Glutamatergic neuron (in vitro differentiated cells): ENCODE data around the gene WDR49. TPM values are rescaled to one million over a fixed set of nuclear protein-coding genes. Genes with fewer than 3 reads are reported as not detected.

Source experiments
- DNase-seq: peaks from one replicate; pipeline ENCODE4 v3.0.0; 2022
- H3K27ac Mint-ChIP-seq: one replicate; pipeline ENCODE4 v1.8.0; 2020; ENCODE audit warnings: mild to moderate bottlenecking, mixed read lengths, inconsistent platforms; ENCODE audit not compliant: unreplicated experiment
- H3K27me3 Mint-ChIP-seq: one replicate; pipeline ENCODE4 v1.8.0; 2020; ENCODE audit warnings: mild to moderate bottlenecking, moderate library complexity, mixed read lengths, inconsistent platforms; ENCODE audit not compliant: unreplicated experiment
- H3K36me3 Mint-ChIP-seq: one replicate; pipeline ENCODE4 v1.8.0; 2020; ENCODE audit warnings: mild to moderate bottlenecking, mixed read lengths, inconsistent platforms; ENCODE audit not compliant: unreplicated experiment
- H3K4me1 Mint-ChIP-seq: one replicate; pipeline ENCODE4 v1.8.0; 2020; ENCODE audit warnings: mild to moderate bottlenecking, low read depth, mixed read lengths, inconsistent platforms; ENCODE audit not compliant: unreplicated experiment
- H3K4me3 Mint-ChIP-seq: one replicate; pipeline ENCODE4 v1.8.0; 2020; ENCODE audit warnings: mild to moderate bottlenecking, mixed read lengths, inconsistent platforms; ENCODE audit not compliant: unreplicated experiment
- H3K9me3 Mint-ChIP-seq: one replicate; pipeline ENCODE4 v1.8.0; 2020; ENCODE audit warnings: mild to moderate bottlenecking, moderate library complexity, mixed read lengths, inconsistent platforms; ENCODE audit not compliant: unreplicated experiment
- CTCF ChIP-seq: fragments of 200-600 bp; sonication (generic); IDR thresholded peaks from one replicate; pipeline ENCODE4 v1.5.0; 2021; ENCODE audit not compliant: partially characterized antibody, unreplicated experiment
- total RNA-seq: library from RNA; stranded (reverse); fragmentation: NEBNext Ultra II Directional; extraction: Animal tissue kit (Norgen Biotek cat#: 25700); gene quantifications from one replicate; pipeline ENCODE4 v1.2.1, GENCODE V29; 2021; ENCODE audit not compliant: unreplicated experiment

The WDR49 gene
- total RNA-seq, 1 donor from 2014 or later: 0.76 TPM

- Mint-ChIP-seq H3K36me3 (no peaks in the 10 kb centered on the region), H3K27me3 (no peaks in the 10 kb centered on the region), H3K27ac (no peak overlapping the region), H3K4me3 (no peak overlapping the region), H3K9me3 (no peaks in the 10 kb centered on the region), H3K4me1 (no peaks in the 10 kb centered on the region)
- no peak for DNase-seq
- TF ChIP-seq CTCF: no peak
These were observed 3.1 kb upstream of the WDR49 start for GRCh38 chr3:167656821-167657220.

GRCh38 chr3:167653155-167653554, 587 bp downstream of the WDR49 start:
- Mint-ChIP-seq H3K36me3 (no peaks in the 10 kb centered on the region), H3K4me3 (no peak overlapping the region), H3K27ac (no peak overlapping the region), H3K4me1 (no peaks in the 10 kb centered on the region), H3K9me3 (no peaks in the 10 kb centered on the region), H3K27me3 (no peaks in the 10 kb centered on the region)
- no peak for DNase-seq
- TF ChIP-seq CTCF: no peak

GRCh38 chr3:167651826-167652225, 1.9 kb downstream of the WDR49 start:
- H3K9me3 Mint-ChIP-seq: no peaks in the 10 kb centered on the region
- H3K36me3 Mint-ChIP-seq: no peaks in the 10 kb centered on the region
- no peak overlapping the region for H3K27ac Mint-ChIP-seq
- H3K4me3 Mint-ChIP-seq: no peak overlapping the region
- no peak for DNase-seq
- H3K4me1 Mint-ChIP-seq: no peaks in the 10 kb centered on the region
- no peaks in the 10 kb centered on the region for H3K27me3 Mint-ChIP-seq
- TF ChIP-seq CTCF: no peak

- no peak overlapping the region for H3K27ac Mint-ChIP-seq
- H3K27me3 Mint-ChIP-seq: no peaks in the 10 kb centered on the region
- H3K9me3 Mint-ChIP-seq: no peaks in the 10 kb centered on the region
- TF ChIP-seq CTCF: no peak
- no peak overlapping the region for H3K4me3 Mint-ChIP-seq
- no peak for DNase-seq
- peaks cover 2% of the 10 kb centered on the region for H3K36me3 Mint-ChIP-seq
- H3K4me1 Mint-ChIP-seq: no peaks in the 10 kb centered on the region
These were observed 3.3 kb downstream of the WDR49 start for GRCh38 chr3:167650459-167650858.

GRCh38 chr3:167649746-167650145, 4.0 kb downstream of the WDR49 start:
- TF ChIP-seq CTCF: no peak
- H3K9me3 Mint-ChIP-seq: no peaks in the 10 kb centered on the region
- H3K27ac Mint-ChIP-seq: no peak overlapping the region
- no peaks in the 10 kb centered on the region for H3K27me3 Mint-ChIP-seq
- peaks cover 3% of the 10 kb centered on the region for H3K36me3 Mint-ChIP-seq
- H3K4me3 Mint-ChIP-seq: no peak overlapping the region
- H3K4me1 Mint-ChIP-seq: no peaks in the 10 kb centered on the region
- no peak for DNase-seq
